ENCODE measurements around the gene BTN3A1.

DNA sequence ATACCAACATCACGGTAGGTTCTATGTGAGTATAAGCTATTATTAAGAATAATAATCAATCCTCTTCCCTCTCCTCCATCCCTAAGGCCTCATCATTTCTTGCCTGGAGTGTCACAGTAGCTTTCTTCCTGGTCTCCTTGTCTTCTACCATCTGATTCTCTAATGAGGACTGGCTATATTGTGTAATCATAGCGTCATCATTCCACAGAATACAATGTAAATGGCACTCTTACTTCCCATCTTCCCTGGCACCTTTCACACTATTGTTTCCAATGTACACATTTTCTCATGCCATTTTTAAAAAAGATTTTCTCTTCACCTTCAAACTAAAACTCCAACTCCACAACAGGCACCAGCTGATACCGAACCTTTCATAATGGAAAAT is 39.2 kb upstream of the BTN3A1 start:
- TF ChIP-seq, protein P1, sequence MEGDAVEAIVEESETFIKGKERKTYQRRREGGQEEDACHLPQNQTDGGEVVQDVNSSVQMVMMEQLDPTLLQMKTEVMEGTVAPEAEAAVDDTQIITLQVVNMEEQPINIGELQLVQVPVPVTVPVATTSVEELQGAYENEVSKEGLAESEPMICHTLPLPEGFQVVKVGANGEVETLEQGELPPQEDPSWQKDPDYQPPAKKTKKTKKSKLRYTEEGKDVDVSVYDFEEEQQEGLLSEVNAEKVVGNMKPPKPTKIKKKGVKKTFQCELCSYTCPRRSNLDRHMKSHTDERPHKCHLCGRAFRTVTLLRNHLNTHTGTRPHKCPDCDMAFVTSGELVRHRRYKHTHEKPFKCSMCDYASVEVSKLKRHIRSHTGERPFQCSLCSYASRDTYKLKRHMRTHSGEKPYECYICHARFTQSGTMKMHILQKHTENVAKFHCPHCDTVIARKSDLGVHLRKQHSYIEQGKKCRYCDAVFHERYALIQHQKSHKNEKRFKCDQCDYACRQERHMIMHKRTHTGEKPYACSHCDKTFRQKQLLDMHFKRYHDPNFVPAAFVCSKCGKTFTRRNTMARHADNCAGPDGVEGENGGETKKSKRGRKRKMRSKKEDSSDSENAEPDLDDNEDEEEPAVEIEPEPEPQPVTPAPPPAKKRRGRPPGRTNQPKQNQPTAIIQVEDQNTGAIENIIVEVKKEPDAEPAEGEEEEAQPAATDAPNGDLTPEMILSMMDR (IDR thresholded peaks at IDR 0.05), result no peak
- no peak for TF ChIP-seq POLR2A (IDR thresholded peaks at IDR 0.05)
